NCI-H1105 treated with DMSO at 0.1 percent for 48 hours (cell line): ENCODE data around the gene ATM.
"Not testable (repeated sequence)": the region's sequence is repeated elsewhere in the genome, so short reads cannot be mapped to it uniquely, and the experiment has no call there.

Source experiments
- DNase-seq: peaks from one replicate; lab custom pipeline; 2025; lab: John Stamatoyannopoulos, UW

The ATM gene

GRCh38 chr11:108286956-108287355 lies 64.1 kb downstream of the ATM start:
- DNase-seq: no peak

GRCh38 chr11:108289066-108289465 lies 66.2 kb downstream of the ATM start:
- DNase-seq: not testable (repeated sequence)

GRCh38 chr11:108289699-108290098 lies 66.8 kb downstream of the ATM start:
- DNase-seq: no peak

DNA sequence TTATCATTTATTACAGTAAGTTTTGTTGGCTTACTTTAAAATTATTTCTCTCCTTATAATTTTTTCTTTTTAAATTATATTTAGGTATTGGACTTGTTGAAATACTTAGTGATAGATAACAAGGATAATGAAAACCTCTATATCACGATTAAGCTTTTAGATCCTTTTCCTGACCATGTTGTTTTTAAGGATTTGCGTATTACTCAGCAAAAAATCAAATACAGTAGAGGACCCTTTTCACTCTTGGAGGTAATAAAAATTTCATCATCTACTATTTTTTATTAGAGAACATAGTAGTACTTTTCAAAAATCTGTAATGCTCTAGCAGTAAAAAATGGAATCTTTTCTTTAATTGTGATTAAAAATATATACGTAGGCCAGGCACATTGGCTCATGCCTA lies 70.4 kb downstream of the ATM start:
- DNase-seq: no peak

DNA sequence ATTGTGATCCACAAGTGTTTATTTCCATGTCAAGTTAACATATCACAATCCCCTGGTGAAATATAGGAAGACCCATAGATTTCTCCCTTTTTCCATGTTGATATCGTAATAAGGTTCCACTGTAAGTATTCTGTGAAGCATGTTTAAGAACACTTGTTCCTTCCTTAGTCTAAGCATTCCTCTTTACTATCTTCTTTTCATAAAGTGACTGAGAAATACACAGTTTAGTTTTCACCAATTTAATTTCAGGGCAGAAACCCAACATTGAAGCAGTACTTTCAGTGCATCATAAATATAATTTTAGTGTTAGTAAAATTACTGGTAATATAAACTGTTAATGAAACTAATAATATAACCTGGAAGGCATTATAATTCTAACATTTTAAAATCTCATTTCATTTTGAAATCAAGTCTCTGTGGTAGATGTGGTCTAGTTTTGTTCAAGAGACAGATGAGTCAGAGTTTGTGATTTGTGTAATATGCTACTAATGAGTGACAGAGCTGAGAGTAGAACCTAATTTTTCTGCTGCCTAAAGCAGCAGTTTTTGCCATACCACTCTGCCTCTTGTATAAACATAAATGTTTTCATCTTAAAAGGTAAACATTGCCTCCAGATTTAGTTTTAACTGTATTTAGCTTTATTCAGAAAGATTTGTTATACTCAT lies 79.4 kb downstream of the ATM start:
- DNase-seq: no peak

DNA sequence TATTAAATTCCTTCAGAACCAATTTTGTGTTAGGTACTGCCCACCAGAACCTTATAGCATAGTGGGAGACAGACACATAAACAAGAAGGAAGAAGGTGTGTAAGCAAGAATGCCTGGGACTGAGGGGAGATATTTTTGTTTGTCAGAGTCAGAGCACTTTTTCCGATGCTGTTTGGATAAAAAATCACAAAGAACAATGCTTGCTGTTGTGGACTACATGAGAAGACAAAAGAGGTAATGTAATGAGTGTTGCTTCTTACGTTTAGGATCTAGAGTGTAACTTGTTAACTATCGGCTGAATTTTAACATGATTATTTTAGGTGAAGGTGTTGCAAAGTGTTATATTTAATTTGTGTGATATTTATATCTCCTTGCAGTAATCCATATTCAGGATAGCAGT lies 84.9 kb downstream of the ATM start:
- DNase-seq: no peak

DNA sequence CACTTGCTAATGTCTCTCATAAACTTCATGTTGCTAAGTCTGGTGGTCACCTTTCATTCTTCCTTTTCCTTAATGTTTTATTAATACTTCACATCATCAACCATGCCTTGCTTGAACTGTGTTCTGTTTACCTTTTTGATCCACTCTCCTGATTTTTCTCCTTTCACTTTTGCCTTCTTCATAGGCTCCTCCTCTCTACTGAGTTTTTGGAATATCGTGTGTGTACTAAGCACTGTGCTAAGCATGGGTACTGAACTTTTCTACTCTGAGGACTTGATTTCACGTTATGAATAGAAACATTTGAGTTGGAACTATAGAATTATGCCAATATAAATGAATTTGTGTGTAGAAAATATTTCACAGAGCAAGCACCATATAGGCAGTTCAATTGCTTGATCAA lies 90.6 kb downstream of the ATM start:
- DNase-seq: no peak

GRCh38 chr11:108316061-108316460 lies 93.2 kb downstream of the ATM start:
- DNase-seq: no peak

DNA sequence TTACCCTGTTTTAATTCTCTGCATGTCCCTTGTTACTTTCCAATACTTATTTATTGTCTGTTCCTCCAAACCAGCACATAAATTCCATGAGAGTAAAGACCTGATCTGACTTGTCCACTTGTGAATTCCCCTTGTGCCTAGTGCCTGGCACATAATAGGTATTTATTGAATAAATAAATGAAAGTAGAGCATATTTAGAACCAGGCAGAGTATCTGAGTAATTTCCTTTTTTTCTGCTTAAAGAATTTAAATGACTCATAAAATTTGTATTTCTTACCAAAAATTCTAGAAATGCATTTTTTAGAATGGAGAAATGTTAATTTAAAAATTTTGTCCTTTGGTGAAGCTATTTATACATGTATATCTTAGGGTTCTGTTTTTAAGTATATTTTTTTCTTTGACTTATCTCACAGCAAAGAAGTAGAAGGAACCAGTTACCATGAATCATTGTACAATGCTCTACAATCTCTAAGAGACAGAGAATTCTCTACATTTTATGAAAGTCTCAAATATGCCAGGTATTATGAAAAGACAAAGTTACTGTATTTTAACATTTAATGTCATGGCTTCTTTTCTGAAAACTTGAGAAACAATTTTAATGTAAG lies 96.8 kb downstream of the ATM start:
- DNase-seq: no peak

GRCh38 chr11:108322666-108323065 lies 99.8 kb downstream of the ATM start:
- DNase-seq: no peak

- peak; percentile 3 for DNase-seq
Measured at GRCh38 chr11:108324587-108324986, 101.7 kb downstream of the ATM start.

GRCh38 chr11:108333403-108333899 lies 110.6 kb downstream of the ATM start:
- DNase-seq: no peak

GRCh38 chr11:108338750-108339149 lies 115.9 kb downstream of the ATM start:
- no peak for DNase-seq

- DNase-seq: no peak
Measured at GRCh38 chr11:108340973-108341372, 118.1 kb downstream of the ATM start.

GRCh38 chr11:108341654-108342053 lies 118.8 kb downstream of the ATM start:
- no peak for DNase-seq

DNA sequence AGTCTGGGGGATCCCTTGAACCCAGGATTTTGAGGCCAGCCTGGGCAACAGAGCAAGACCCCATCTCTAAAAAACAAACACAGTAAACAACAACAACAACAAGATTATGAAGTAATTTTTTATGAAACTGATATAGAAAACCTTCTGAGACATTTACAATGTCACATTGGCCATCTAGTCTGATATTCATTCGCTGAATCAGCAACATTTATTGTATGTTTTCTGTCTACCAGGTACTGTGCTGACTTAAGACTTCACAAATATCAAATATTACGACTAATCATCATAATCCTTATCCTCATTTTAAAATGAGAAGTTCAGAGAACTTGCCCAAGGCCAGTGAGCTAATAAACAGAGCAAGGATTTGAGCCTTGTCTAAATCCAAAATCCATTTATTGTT lies 120.8 kb downstream of the ATM start:
- DNase-seq: no peak

DNA sequence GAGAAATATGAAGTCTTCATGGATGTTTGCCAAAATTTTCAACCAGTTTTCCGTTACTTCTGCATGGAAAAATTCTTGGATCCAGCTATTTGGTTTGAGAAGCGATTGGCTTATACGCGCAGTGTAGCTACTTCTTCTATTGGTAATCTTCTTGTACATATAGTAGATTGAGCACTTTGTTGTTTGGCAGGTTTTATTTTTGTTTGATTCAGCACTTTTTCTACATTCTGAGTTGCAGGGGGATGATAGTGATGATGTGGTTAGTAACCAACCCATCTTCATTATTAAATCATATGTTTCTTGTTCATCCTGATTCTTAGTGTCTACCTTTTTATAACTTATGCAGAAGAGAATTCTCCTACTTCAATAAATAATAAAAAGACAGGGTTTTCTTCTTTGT lies 122.9 kb downstream of the ATM start:
- no peak for DNase-seq

DNA sequence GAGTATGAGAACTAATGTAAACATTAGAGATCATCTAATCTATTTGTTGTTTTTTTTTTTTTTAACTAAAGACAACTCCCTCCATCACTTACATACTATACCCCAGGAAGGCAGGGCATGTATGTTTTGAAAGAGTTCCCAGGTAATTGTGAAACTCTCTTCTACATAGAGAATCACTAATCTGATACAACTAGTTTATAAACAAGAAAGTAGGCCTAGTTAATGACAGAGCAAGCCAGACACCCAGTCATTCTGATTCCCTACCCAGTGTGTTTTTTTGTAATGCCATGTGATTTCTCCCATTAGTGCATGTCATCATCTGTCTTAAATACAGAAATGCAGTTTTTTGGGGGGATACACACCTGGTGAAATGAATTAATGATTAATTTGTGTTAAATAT lies 123.6 kb downstream of the ATM start:
- DNase-seq: no peak

- DNase-seq: no peak
Measured at GRCh38 chr11:108351468-108351867, 128.6 kb downstream of the ATM start.

- DNase-seq: no peak
Measured at GRCh38 chr11:108364159-108364558, 141.3 kb downstream of the ATM start.

GRCh38 chr11:108368134-108368533 lies 145.3 kb downstream of the ATM start:
- no peak for DNase-seq

DNA sequence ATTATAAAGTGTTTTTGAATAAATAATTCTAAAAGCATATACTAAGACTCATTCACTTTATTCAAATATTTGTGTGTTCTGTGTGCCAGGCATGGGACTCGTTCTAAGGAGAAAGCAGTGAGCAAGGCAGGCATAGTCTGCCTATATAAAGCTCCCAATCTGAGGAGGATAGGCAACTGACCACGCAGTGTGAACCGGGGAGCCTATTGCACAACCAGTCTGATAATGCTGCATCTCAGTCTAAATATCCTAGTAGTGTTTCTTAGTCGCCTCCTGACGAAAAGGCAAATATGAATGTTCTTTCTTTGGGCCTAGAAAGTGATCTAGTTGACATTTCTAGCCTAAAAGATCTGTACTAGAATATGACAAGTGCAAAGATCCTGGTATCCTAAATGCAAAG lies 146.2 kb downstream of the ATM start:
- DNase-seq: no peak

DNA sequence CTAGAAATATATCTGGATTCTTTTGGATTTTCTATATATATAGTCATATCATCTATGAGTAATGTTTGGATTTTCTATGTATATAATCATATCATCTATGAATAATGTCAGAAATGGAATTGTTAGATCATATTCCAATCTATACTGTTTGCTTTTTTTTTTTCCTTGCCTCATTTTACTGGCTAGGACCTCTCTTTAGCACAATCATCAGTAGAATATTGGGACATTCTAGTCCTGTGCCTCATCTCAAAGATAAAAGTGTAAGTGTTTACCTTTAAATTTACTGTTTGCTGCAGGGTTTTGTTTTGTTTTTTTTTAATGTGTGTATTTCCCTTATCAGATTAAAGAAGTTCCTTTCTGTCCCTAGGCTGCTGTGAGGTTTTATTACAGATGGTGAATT lies 147.4 kb downstream of the ATM start:
- no peak for DNase-seq

GRCh38 chr11:108370990-108371389 lies 148.1 kb downstream of the ATM start:
- no peak for DNase-seq
